Caco-2 (cell line): ENCODE results near the gene ARPC1B. TPM values are rescaled to one million over a fixed set of nuclear protein-coding genes. Genes with fewer than 3 reads are reported as not detected.
A peak's percentile ranks its signal among the peaks of the same experiment; 100 is the strongest.

Experiments
- BruUV-seq: library from RNA; stranded (reverse); fragments of 400-500 nt; replicated peaks from 2 replicates; lab custom pipeline; 2021; lab: Mats Ljungman, UMichigan
- CTCF ChIA-PET: fragments of 300-600 bp; sonication (Branson Sonifier 250); formaldehyde crosslinking; loops from one replicate; lab custom pipeline; 2022; ENCODE audit warnings: antibody characterized with exemption; lab: Charles Lee
- POLR2A ChIA-PET: fragments of 300-600 bp; sonication (Branson Sonifier 250); formaldehyde crosslinking; loops from one replicate; lab custom pipeline; 2022; ENCODE audit warnings: antibody characterized with exemption; lab: Charles Lee
- DNase-seq, 2 experiments: peaks; one replicate each; pipeline versions ENCODE4 v3.0.0 to v3.0.0-alpha.2; 2020 to 2022
- H3K27me3 ChIP-seq: replicated peaks from 2 replicates; pipeline ENCODE4 v1.6.0; 2011; ENCODE audit warnings: low read length; ENCODE audit not compliant: control insufficient read depth, insufficient read depth
- H3K36me3 ChIP-seq: 2 replicates; pipeline ENCODE4 v1.5.1; 2011; ENCODE audit warnings: low read length; ENCODE audit not compliant: control insufficient read depth, insufficient read depth
- H3K4me1 ChIP-seq: fragments of 250-450 bp; sonication (Bioruptor Pico); 2 replicates; pipeline ENCODE4 v1.5.1; 2020; ENCODE audit warnings: mild to moderate bottlenecking
- H3K4me3 ChIP-seq: 2 replicates; pipeline ENCODE4 v1.5.1; 2011; ENCODE audit warnings: low read depth, mild to moderate bottlenecking, control low read depth, low read length
- H3K9me3 ChIP-seq: fragments of 250-450 bp; sonication (Bioruptor Pico); 2 replicates; pipeline ENCODE4 v1.5.1; 2020; ENCODE audit warnings: mild to moderate bottlenecking, moderate library complexity
- H3K27ac Mint-ChIP-seq: one replicate; pipeline ENCODE4 v1.8.0; 2022; ENCODE audit warnings: mixed read lengths; ENCODE audit not compliant: unreplicated experiment
- H3K27me3 Mint-ChIP-seq: one replicate; pipeline ENCODE4 v1.8.0; 2022; ENCODE audit warnings: mixed read lengths; ENCODE audit not compliant: insufficient read depth, unreplicated experiment
- H3K36me3 Mint-ChIP-seq: one replicate; pipeline ENCODE4 v1.8.0; 2022; ENCODE audit warnings: mild to moderate bottlenecking, mixed read lengths; ENCODE audit not compliant: insufficient read depth, unreplicated experiment
- H3K4me1 Mint-ChIP-seq: one replicate; pipeline ENCODE4 v1.8.0; 2022; ENCODE audit warnings: low read depth, mixed read lengths; ENCODE audit not compliant: unreplicated experiment
- H3K4me3 Mint-ChIP-seq: one replicate; pipeline ENCODE4 v1.8.0; 2022; ENCODE audit warnings: mild to moderate bottlenecking, moderate library complexity, mixed read lengths; ENCODE audit not compliant: unreplicated experiment
- H3K9me3 Mint-ChIP-seq: one replicate; pipeline ENCODE4 v1.8.0; 2022; ENCODE audit warnings: mixed read lengths; ENCODE audit not compliant: unreplicated experiment
- intact Hi-C: fragments of 100-400 bp; cut with micrococcal nuclease; formaldehyde crosslinking; loops from one replicate; pipeline ENCODE4 v1.10.0; 2022; ENCODE audit not compliant: unreplicated experiment
- total RNA-seq: library from RNA; stranded (reverse); gene quantifications from 2 replicates; pipeline ENCODE4 v1.2.3, GENCODE V29; 2022
- TF ChIP-seq, protein P1 (sequence below), 2 experiments: fragments of 200-600 bp in 1 of 2; IDR thresholded peaks; 1 replicate in 1 of 2; 2 replicates in 1 of 2; pipeline versions ENCODE4 v1.5.1 to v1.8.0; 2011 to 2022; ENCODE audit warnings: antibody characterized with exemption in 1 of 2, control low read depth in 1 of 2, inconsistent platforms in 1 of 2, low read depth in 1 of 2, low read length in 1 of 2, mild to moderate bottlenecking in 1 of 2, moderate library complexity in 1 of 2; ENCODE audit not compliant: insufficient read depth in 1 of 2, severe bottlenecking in 1 of 2, unreplicated experiment in 1 of 2

ARPC1B gene
- total RNA-seq, 1 experiment from 2014 or later = 128 TPM

DNA sequence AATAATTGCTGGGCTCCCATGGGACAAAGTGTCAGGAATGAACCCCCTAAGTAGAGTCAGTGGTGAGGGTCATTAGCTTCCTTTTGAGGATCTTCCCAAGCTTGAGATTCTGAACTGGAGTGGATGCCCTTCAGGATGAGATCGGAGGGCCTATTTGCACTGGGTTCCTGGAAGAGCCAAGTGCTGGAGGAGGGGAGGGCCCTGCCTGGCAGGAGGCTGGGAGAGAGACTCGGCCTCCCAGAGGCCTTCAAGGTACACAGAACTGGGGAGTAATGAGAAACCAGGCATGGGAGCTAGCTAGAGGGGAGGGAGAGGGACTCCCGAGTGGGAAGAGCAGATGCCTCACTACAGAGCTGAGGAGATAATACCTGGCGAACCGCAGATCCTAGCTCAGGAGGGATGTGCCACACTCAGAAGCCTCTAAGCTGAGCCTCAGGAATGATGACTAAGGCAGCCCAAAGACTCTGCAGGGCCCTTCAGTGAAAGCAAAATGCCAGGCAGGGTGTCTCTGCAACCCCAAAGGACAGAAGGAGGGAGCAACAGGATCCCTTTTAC is 24.4 kb downstream of the ARPC1B start:
- H3K36me3 Mint-ChIP-seq = peaks cover 100% of the 10 kb centered on the region
- DNase-seq = no peak
- H3K4me1 ChIP-seq = no peaks in the 10 kb centered on the region
- H3K4me1 Mint-ChIP-seq = peaks cover 8% of the 10 kb centered on the region
- no peaks in the 10 kb centered on the region for H3K9me3 ChIP-seq
- peaks cover 9% of the 10 kb centered on the region for H3K36me3 ChIP-seq
- intact Hi-C loops = no loop called here
- BruUV-seq = no TSS peak
- no peaks in the 10 kb centered on the region for H3K27me3 Mint-ChIP-seq
- H3K27me3 ChIP-seq = no peaks in the 10 kb centered on the region
- H3K4me3 Mint-ChIP-seq = no peak overlapping the region
- POLR2A ChIA-PET = interaction anchor here (0.6 to 1.9 kb wide), 2 partner anchors 10 to 79 kb away, joined by 3 to 8 read pairs; partner anchors contain the start of genes BUD31 and PDAP1
- no peaks in the 10 kb centered on the region for H3K9me3 Mint-ChIP-seq
- H3K27ac Mint-ChIP-seq = peak overlapping the region; percentile 11
- H3K4me3 ChIP-seq = no peak overlapping the region
- CTCF ChIA-PET = no interaction called here
- TF ChIP-seq, protein P1, sequence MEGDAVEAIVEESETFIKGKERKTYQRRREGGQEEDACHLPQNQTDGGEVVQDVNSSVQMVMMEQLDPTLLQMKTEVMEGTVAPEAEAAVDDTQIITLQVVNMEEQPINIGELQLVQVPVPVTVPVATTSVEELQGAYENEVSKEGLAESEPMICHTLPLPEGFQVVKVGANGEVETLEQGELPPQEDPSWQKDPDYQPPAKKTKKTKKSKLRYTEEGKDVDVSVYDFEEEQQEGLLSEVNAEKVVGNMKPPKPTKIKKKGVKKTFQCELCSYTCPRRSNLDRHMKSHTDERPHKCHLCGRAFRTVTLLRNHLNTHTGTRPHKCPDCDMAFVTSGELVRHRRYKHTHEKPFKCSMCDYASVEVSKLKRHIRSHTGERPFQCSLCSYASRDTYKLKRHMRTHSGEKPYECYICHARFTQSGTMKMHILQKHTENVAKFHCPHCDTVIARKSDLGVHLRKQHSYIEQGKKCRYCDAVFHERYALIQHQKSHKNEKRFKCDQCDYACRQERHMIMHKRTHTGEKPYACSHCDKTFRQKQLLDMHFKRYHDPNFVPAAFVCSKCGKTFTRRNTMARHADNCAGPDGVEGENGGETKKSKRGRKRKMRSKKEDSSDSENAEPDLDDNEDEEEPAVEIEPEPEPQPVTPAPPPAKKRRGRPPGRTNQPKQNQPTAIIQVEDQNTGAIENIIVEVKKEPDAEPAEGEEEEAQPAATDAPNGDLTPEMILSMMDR (IDR thresholded peaks at IDR 0.05; ENCODE audit: insufficient read depth in 1 of 2, low read depth in 1 of 2, low read length in 1 of 2, severe bottlenecking in 1 of 2, unreplicated experiment in 1 of 2) = no peak

DNA sequence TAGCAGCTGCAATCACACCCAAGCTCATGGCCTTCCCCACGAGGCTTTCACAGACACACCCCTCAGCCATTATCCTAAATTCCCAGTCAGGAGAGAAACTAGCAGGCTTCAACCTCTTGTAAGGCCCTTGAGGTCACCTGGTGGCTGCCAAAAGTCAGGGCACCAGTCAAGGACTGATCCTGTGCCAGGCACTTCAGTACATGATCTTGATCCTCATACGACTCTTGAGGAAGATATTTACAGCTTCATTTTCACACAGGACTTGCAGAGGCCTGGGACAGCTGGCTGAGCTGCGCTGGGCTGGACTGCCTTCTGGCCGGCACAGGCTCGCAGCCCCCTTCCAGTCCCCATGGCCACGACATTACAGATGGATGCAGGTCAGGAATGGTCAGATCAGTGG is 25.1 kb downstream of the ARPC1B start:
- Histone ChIP-seq H3K9me3 (no peaks in the 10 kb centered on the region), H3K4me3 (no peak overlapping the region), H3K36me3 (peaks cover 14% of the 10 kb centered on the region), H3K4me1 (no peaks in the 10 kb centered on the region), H3K27me3 (no peaks in the 10 kb centered on the region)
- POLR2A ChIA-PET = interaction anchor here (0.6 to 1.9 kb wide), 2 partner anchors 9 to 80 kb away, joined by 3 to 8 read pairs; partner anchors contain the start of genes BUD31 and PDAP1
- CTCF ChIA-PET = no interaction called here
- no peaks in the 10 kb centered on the region for H3K9me3 Mint-ChIP-seq
- H3K4me3 Mint-ChIP-seq = no peak overlapping the region
- no peak overlapping the region for H3K27ac Mint-ChIP-seq
- H3K4me1 Mint-ChIP-seq = peaks cover 8% of the 10 kb centered on the region
- DNase-seq = no peak
- H3K36me3 Mint-ChIP-seq = peaks cover 100% of the 10 kb centered on the region
- TF ChIP-seq, protein P1 (IDR thresholded peaks at IDR 0.05; ENCODE audit: insufficient read depth in 1 of 2, low read depth in 1 of 2, low read length in 1 of 2, severe bottlenecking in 1 of 2, unreplicated experiment in 1 of 2) = no peak
- no TSS peak for BruUV-seq
- H3K27me3 Mint-ChIP-seq = no peaks in the 10 kb centered on the region
- intact Hi-C loops = no loop called here

DNA sequence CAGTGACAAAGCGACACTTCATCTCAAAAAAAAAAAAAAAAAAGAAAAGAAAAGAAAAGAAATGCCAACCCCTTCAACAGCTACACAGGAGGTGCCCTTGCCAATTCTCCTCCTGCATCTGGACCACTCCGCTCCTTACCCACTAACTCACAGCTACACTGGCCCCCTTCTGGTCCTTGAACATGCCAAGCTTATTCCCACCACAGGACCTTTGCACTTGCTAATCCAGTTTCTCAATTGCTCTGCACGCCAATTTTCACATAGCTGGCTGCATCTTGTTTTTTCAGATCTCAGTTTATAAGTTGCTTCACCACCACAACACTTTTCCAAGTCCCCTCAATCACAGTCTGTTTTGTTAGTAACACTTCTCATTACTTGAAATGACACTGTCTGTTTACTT is 28.3 kb downstream of the ARPC1B start:
- peaks cover 9% of the 10 kb centered on the region for H3K4me1 ChIP-seq
- no peaks in the 10 kb centered on the region for H3K27me3 Mint-ChIP-seq
- CTCF ChIA-PET = no interaction called here
- no peaks in the 10 kb centered on the region for H3K9me3 ChIP-seq
- peaks cover 18% of the 10 kb centered on the region for H3K4me1 Mint-ChIP-seq
- H3K36me3 ChIP-seq = peaks cover 11% of the 10 kb centered on the region
- POLR2A ChIA-PET = interaction anchor here (0.7 kb wide), 1 partner anchor 10 kb away, joined by 4 read pairs; no protein-coding TSS in a partner anchor
- DNase-seq = no peak
- no TSS peak for BruUV-seq
- no peak overlapping the region for H3K4me3 ChIP-seq
- H3K36me3 Mint-ChIP-seq = peaks cover 78% of the 10 kb centered on the region
- no peak overlapping the region for H3K27ac Mint-ChIP-seq
- no peaks in the 10 kb centered on the region for H3K9me3 Mint-ChIP-seq
- no peaks in the 10 kb centered on the region for H3K27me3 ChIP-seq
- TF ChIP-seq, protein P1 (IDR thresholded peaks at IDR 0.05; ENCODE audit: insufficient read depth in 1 of 2, low read depth in 1 of 2, low read length in 1 of 2, severe bottlenecking in 1 of 2, unreplicated experiment in 1 of 2) = no peak
- H3K4me3 Mint-ChIP-seq = no peak overlapping the region
- intact Hi-C loops = no loop called here
